ENCODE data around the gene TNFRSF6B.
A peak's percentile ranks its signal among the peaks of the same experiment; 100 is the strongest.
"Not testable (repeated sequence)": the region's sequence is repeated elsewhere in the genome, so short reads cannot be mapped to it uniquely, and the experiment has no call there.

The TNFRSF6B gene

GRCh38 chr20:63696628-63697356 is at the start of gene TNFRSF6B:
TNFRSF6B (plus strand) TSS chr20:63696652; CDS start chr20:63696768, 116 bp downstream.
- TF ChIP-seq CTCF (IDR thresholded peaks at IDR 0.05), result no peak
- no peaks in the 10 kb centered on the region for H3K4me1 ChIP-seq
- no peak within 1 kb of the TSS for H2AFZ ChIP-seq
- no peaks in the 10 kb centered on the region for H3K27me3 ChIP-seq (ENCODE audit: control insufficient read depth, insufficient read depth, low read length)
- no peak within 1 kb of the TSS for H3K4me3 ChIP-seq (ENCODE audit: low read depth, low read length)
- no peaks in the 10 kb centered on the region for H3K9me3 ChIP-seq (ENCODE audit: control insufficient read depth, low read length)
- peaks cover 29% of the 10 kb centered on the region for H3K79me2 ChIP-seq
- no peaks in the 10 kb centered on the region for H3K36me3 ChIP-seq (ENCODE audit: control insufficient read depth, insufficient read depth, low read length)
- no peak within 1 kb of the TSS for H3K27ac ChIP-seq
- H3K9ac ChIP-seq, result no peak within 1 kb of the TSS
- peak within 1 kb of the TSS; percentile 52 for H3K4me2 ChIP-seq (ENCODE audit: low read length)

- Histone ChIP-seq H3K36me3 (ENCODE audit: control insufficient read depth, insufficient read depth, low read length) (no peaks in the 10 kb centered on the region), H3K27me3 (ENCODE audit: control insufficient read depth, insufficient read depth, low read length) (no peaks in the 10 kb centered on the region), H3K9me3 (ENCODE audit: control insufficient read depth, low read length) (no peaks in the 10 kb centered on the region), H3K27ac (no peak overlapping the region), H2AFZ (no peak overlapping the region), H3K79me2 (peaks cover 4% of the 10 kb centered on the region), H3K4me3 (ENCODE audit: low read depth, low read length) (no peak overlapping the region), H3K9ac (no peak overlapping the region), H3K4me1 (peaks cover 11% of the 10 kb centered on the region), H3K4me2 (ENCODE audit: low read length) (no peak overlapping the region)
- TF ChIP-seq CTCF (IDR thresholded peaks at IDR 0.05), result no peak
Observed at GRCh38 chr20:63648190-63648589, 48.3 kb upstream of the TNFRSF6B start.

GRCh38 chr20:63648895-63649589 is 47.4 kb upstream of the TNFRSF6B start:
- Histone ChIP-seq H3K36me3 (ENCODE audit: control insufficient read depth, insufficient read depth, low read length) (no peaks in the 10 kb centered on the region), H2AFZ (no peak overlapping the region), H3K9me3 (ENCODE audit: control insufficient read depth, low read length) (no peaks in the 10 kb centered on the region), H3K4me1 (peaks cover 11% of the 10 kb centered on the region), H3K4me3 (ENCODE audit: low read depth, low read length) (no peak overlapping the region), H3K9ac (no peak overlapping the region), H3K79me2 (peaks cover 4% of the 10 kb centered on the region), H3K4me2 (ENCODE audit: low read length) (no peak overlapping the region), H3K27ac (no peak overlapping the region), H3K27me3 (ENCODE audit: control insufficient read depth, insufficient read depth, low read length) (no peaks in the 10 kb centered on the region)
- TF ChIP-seq CTCF (IDR thresholded peaks at IDR 0.05), result no peak

GRCh38 chr20:63650486-63650885 is 46.0 kb upstream of the TNFRSF6B start:
- not testable (repeated sequence) for H3K36me3 ChIP-seq (ENCODE audit: control insufficient read depth, insufficient read depth, low read length); H3K4me3 ChIP-seq (ENCODE audit: low read depth, low read length); H3K9ac ChIP-seq; H3K4me2 ChIP-seq (ENCODE audit: low read length); H3K27ac ChIP-seq; H3K27me3 ChIP-seq (ENCODE audit: control insufficient read depth, insufficient read depth, low read length); H3K79me2 ChIP-seq; H2AFZ ChIP-seq; H3K9me3 ChIP-seq (ENCODE audit: control insufficient read depth, low read length)
- H3K4me1 ChIP-seq, result peaks cover 13% of the 10 kb centered on the region

GRCh38 chr20:63651942-63652191 is 44.6 kb upstream of the TNFRSF6B start:
- peaks cover 4% of the 10 kb centered on the region for H3K79me2 ChIP-seq
- no peaks in the 10 kb centered on the region for H3K9me3 ChIP-seq (ENCODE audit: control insufficient read depth, low read length)
- H3K4me1 ChIP-seq, result peaks cover 13% of the 10 kb centered on the region
- no peak for TF ChIP-seq CTCF (IDR thresholded peaks at IDR 0.05)
- H3K4me2 ChIP-seq (ENCODE audit: low read length), result peak overlapping the region; percentile 67
- peak overlapping the region; percentile 64 for H3K27ac ChIP-seq
- H3K4me3 ChIP-seq (ENCODE audit: low read depth, low read length), result peak overlapping the region; percentile 52
- no peaks in the 10 kb centered on the region for H3K27me3 ChIP-seq (ENCODE audit: control insufficient read depth, insufficient read depth, low read length)
- peak overlapping the region; percentile 69 for H2AFZ ChIP-seq
- H3K9ac ChIP-seq, result no peak overlapping the region
- H3K36me3 ChIP-seq (ENCODE audit: control insufficient read depth, insufficient read depth, low read length), result no peaks in the 10 kb centered on the region

Data from parathyroid adenoma (tissue), 2 donors.